HG03439 (cell line): Measurements from ENCODE around the gene ABHD14A.

Source experiments
- ATAC-seq: cut with Tn5 transposase; IDR thresholded peaks from one replicate; pipeline ENCODE4 v1.9.1; 2021; ENCODE audit warnings: mild to moderate bottlenecking, moderate library complexity; ENCODE audit not compliant: unreplicated experiment

ABHD14A gene

DNA sequence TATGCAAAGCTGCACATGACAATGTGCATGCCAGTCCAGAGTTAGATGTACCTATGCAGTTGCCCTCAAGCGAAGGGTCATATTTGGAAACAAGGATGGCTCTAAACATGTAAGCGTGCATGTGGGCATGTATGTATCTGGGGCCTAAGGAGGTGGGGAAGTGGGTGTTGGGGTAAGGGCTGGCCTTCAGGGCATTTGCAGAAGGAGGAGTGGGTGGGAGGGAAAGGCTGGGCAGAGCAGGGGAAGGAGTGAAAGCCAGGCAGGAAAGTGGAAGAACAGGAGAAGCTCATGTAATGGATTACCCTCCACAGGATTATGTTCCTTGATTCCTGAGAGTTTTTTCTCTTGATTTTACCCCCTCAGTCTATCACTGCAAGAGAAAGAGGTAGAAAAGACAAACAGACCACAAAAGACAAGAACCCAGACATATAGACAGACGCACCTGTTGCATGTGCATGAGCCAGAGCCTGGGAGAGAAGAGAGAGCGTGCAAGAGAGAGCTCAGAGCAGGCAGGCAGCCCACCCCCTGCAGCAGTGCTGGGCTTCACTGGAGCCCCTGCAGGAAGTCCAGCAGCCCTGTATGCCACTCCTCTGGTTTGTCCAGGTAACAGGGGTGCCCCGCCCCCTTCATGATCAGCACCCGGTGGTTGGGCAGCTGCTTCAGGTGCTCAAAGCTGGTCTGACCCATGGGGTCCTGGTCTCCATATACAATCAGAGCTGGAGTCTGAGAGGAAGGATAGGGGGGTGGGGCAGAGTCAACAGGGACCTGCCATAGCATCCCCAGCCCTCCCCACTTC is 5.8 kb upstream of the ABHD14A start:
- ATAC-seq = no peak

GRCh38 chr3:51969841-51970240 is 5.0 kb upstream of the ABHD14A start:
- ATAC-seq = no peak

GRCh38 chr3:51970606-51971300 is 4.1 kb upstream of the ABHD14A start:
- ATAC-seq = no peak

GRCh38 chr3:51971350-51971749 is 3.5 kb upstream of the ABHD14A start:
- no peak for ATAC-seq

- no peak for ATAC-seq
Measured at GRCh38 chr3:51974277-51974962, 444 bp upstream of the ABHD14A start.

- ATAC-seq = no peak
Measured at GRCh38 chr3:51975852-51976549, 1.1 kb downstream of the ABHD14A start.

DNA sequence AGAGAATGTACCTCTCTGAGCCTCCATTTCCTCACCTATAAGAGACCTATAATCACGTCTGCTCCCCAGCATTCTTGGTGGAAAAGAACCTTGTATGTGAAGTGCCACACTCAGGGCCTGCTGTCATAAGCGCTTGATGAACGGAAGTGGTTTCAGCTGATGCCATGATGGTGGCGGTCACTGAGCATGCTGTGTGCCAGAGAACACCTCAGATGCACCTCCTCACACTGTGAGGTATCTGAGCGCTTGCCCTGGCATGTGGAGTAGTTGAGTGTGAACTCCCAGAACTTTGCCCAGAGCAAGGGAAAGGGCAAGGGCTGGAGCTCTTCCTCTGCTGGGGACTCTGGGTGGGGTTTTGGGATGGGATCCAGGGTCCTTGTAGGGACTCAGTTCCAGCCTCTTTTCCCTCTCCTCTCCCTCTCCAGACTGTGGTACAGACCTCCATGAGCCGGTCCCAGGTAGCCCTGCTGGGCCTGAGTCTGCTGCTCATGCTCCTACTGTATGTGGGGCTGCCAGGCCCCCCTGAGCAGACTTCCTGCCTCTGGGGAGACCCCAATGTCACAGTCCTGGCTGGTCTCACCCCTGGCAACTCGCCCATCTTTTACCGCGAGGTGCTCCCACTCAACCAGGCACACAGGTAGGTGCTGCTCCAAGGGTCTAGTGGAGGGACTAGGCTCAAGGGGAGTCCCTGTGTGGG is 2.7 kb downstream of the ABHD14A start:
- ATAC-seq = no peak

- ATAC-seq = no peak
Measured at GRCh38 chr3:51978143-51978502, 3.3 kb downstream of the ABHD14A start.

GRCh38 chr3:51980253-51980652 is 5.4 kb downstream of the ABHD14A start:
- ATAC-seq = no peak

DNA sequence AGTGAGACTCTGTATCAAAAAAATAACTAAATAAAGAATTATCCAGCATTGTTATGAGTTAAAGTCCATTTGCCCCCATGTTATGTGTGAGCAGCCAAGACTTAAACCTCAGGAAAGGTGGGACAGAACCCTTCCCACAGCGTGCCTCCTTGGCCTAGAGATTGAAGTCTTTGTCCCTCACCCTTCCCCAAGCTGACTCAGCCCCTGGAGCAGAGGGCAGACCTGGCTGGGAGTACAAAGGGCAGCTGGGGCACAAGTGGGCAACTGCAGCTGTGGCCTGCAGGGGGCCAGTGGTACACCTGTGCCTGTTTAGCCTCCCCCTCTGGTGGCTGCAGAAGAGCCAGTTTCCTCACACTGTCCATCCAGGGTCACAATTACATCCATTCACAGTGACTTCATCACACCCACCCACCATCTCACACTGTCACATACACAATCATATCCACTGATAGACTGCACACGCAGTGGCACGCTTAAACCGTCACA is 7.5 kb downstream of the ABHD14A start:
- ATAC-seq = peak; percentile 41

DNA sequence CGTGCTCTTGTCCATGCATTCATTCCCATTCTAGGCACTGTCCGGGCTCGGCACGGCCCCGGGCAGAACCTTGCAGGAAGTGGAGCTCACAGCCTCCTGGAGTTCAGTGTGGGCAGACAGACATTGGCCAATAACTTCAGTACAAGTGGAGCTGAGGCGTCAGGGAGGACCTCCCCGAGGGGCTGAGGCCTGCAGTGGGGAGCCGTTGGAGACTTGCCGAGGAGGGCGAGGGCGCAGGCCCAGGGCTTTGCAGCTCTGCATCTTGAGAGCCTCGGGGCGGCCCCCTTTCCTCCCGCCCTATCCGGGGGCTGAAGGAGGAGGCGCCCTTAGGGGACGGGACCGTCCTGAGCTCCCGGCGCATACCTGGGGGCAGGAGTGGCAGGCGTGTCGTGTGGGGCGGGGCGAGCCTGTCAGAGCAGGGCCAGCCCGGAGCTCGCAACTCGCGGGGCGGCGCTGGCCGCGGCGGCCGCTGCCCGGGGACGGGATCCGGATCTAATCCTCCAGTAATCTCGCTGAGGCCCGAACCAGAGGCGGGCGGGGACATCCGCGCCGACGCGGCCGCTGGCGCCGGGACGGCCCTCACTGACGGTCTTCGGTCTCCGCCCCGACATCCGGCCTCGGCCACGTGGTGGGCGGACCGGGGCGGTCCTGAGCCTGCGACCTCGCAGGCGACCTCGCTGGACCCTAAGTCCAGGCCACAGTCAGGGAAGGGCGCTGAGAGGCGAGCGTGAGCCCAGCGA is 8.1 kb downstream of the ABHD14A start, which contains the start of gene ACY1:
Gene ACY1, plus strand, starts transcription at position 698 of the 740 bp plus-strand sequence. CDS start 530 bp downstream, outside the sequence.
- peak; percentile 65 for ATAC-seq

GRCh38 chr3:51983578-51984268 is 8.9 kb downstream of the ABHD14A start:
- ATAC-seq = no peak

DNA sequence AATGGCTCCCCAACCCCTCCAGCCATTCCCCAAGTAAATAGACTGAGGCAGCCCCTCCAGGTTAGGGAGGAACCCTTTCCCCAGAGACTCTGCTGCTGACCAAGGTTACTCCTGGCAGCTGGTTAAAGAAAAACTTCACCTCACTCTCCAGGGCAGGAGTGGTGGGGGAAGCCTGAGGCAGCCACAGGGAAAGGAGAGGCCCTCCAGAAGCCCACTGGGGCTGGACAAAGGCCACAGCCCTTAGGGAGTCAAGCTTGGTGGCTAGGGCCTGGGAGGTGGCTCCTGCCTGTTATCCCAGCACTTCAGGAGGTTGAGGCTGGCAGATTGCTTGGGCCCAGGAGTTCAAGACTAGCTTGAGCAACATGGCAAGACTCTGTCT is 9.4 kb downstream of the ABHD14A start:
- ATAC-seq = no peak

GRCh38 chr3:51985063-51985462 is 10.2 kb downstream of the ABHD14A start:
- no peak for ATAC-seq

DNA sequence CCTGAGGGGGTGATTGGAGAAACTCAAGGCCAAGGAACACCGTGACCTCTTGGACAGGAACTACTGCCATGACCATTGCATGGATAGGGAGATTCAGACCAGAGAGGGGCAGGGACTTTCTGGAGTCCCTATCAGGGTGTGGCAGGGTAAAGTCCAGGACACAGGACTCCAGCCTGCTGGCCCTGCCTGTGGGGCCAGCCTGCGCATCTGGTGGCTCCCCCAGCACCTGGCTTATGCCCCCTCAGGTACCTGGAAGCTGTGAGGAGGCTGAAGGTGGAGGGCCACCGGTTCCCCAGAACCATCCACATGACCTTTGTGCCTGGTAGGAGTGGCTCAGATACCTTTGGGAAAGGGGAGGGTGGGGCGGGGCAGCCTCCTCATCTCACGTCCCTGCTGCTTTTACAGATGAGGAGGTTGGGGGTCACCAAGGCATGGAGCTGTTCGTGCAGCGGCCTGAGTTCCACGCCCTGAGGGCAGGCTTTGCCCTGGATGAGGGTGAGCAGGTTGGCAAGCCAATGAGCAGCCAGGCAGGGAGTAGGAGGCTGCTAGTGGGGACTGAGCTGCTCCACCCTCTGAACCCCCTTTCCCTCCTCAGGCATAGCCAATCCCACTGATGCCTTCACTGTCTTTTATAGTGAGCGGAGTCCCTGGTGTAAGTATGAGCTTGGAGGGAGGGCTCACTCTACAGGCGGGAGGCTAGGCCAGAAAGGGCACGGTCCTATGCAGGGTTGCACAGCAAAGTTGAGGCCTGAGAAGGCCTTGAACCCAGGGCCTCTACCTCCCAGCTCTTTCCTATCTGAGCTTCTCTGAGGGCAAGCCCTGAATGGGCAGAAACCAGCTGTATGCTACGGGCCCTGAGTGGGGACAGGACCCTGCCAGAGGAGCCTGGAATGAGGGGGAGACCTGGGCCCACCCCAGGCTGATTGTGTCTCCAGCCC is 11.4 kb downstream of the ABHD14A start:
- no peak for ATAC-seq

DNA sequence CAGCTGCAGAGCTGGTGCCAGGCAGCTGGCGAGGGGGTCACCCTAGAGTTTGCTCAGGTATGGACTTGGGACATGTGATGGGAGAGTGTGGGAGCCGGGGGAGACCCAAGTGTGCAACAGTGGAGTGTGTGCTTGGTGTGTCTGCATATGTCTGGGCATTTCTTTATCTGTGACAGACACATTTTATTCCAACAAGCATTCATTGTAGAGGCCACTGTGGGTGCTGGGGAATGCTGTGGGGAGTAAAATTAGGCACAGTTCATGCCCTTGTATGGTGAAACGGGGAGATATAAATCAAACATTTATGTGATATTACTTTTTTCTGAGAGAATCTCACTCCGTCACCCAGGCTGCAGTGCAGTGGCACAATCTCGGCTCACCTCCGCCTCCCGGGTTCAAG is 12.7 kb downstream of the ABHD14A start:
- no peak for ATAC-seq

- no peak for ATAC-seq
Measured at GRCh38 chr3:51988286-51989146, 13.7 kb downstream of the ABHD14A start.
